Prostate gland (tissue), 2 donors: ENCODE data around the gene EDAR. TPM values are rescaled to one million over a fixed set of nuclear protein-coding genes. Genes with fewer than 3 reads are reported as not detected.
A peak's percentile ranks its signal among the peaks of the same experiment; 100 is the strongest.

Experiments
- DNase-seq: peaks from one replicate; pipeline ENCODE4 v3.0.0-alpha.2; 2019; ENCODE audit warnings: low spot score
- H3K27ac ChIP-seq, 2 donors: fragments of 200-600 bp; sonication (generic); 2 replicates each; pipeline ENCODE4 v1.5.1; 2017 to 2019
- H3K27me3 ChIP-seq: fragments of 200-600 bp; sonication (generic); replicated peaks from 2 replicates; pipeline ENCODE4 v1.5.1; 2019; ENCODE audit not compliant: insufficient read depth
- H3K36me3 ChIP-seq, 2 donors: fragments of 200-600 bp; sonication (generic); 1 replicate in 1 of 2; 2 replicates in 1 of 2; pipeline versions ENCODE4 v1.5.1 to v1.8.1; 2017 to 2019
- H3K4me1 ChIP-seq: fragments of 200-600 bp; sonication (generic); replicated peaks from 2 replicates; pipeline ENCODE4 v1.5.1; 2019
- H3K4me3 ChIP-seq, 2 donors: fragments of 200-600 bp; sonication (generic); 2 replicates each; pipeline ENCODE4 v1.5.1; 2017 to 2019
- H3K9me3 ChIP-seq: fragments of 200-600 bp; sonication (generic); 2 replicates; pipeline ENCODE4 v1.5.1; 2017
- POLR2A ChIP-seq: fragments of 450-650 bp; IDR thresholded peaks from one replicate; pipeline ENCODE4 v1.6.1; 2016; ENCODE audit warnings: antibody characterized with exemption, mild to moderate bottlenecking
- POLR2AphosphoS5 ChIP-seq: sonication (generic); formaldehyde crosslinking; IDR thresholded peaks from one replicate; pipeline ENCODE4 v1.6.1; 2017; ENCODE audit warnings: antibody characterized with exemption
- WGBS: methylation state at CpG from one replicate; pipeline ENCODE4 v1.1.5; 2018; 5-methylcytosine and 5-hydroxymethylcytosine counted together
- intact Hi-C: fragments of 100-400 bp; cut with DNase I; formaldehyde crosslinking; loops from one replicate; pipeline ENCODE4 v1.14.2; 2022
- total RNA-seq, 2 donors: library from RNA; depleted of rRNA; stranded (reverse); fragments of >200 nt; gene quantifications; one replicate each; pipeline ENCODE4 v1.1.0, GENCODE V29; 2016
- TF ChIP-seq, protein P1 (sequence below), 4 experiments: fragments of 200-600 bp in 2 of 4; fragments of 450-650 bp in 2 of 4; sonication (generic) in 2 of 4; IDR thresholded peaks; 1 replicate in 3 of 4; 2 replicates in 1 of 4; pipeline ENCODE4 v1.5.1; 2016 to 2019; ENCODE audit warnings: antibody characterized with exemption in 4 of 4, mild to moderate bottlenecking in 2 of 4, moderate library complexity in 2 of 4

EDAR gene
- total RNA-seq, result under 1 TPM; 0.46 to 0.68 TPM

- peak; percentile 66 for DNase-seq
- Histone ChIP-seq H3K4me1 (peaks cover 6% of the 10 kb centered on the region), H3K36me3 (no peaks in the 10 kb centered on the region), H3K4me3 (peak within 1 kb of the TSS; percentile 0 to 16), H3K27ac (no peak within 1 kb of the TSS), H3K27me3 (no peaks in the 10 kb centered on the region), H3K9me3 (no peaks in the 10 kb centered on the region)
- 17% methylated on average over 20 of the region's 20 CpGs for WGBS
- intact Hi-C loops, result loop anchor here (2.0 kb wide), 1 partner anchor 60 kb away; no protein-coding TSS in a partner anchor
- TF ChIP-seq POLR2A, result peak; percentile 17
- TF ChIP-seq, protein P1, sequence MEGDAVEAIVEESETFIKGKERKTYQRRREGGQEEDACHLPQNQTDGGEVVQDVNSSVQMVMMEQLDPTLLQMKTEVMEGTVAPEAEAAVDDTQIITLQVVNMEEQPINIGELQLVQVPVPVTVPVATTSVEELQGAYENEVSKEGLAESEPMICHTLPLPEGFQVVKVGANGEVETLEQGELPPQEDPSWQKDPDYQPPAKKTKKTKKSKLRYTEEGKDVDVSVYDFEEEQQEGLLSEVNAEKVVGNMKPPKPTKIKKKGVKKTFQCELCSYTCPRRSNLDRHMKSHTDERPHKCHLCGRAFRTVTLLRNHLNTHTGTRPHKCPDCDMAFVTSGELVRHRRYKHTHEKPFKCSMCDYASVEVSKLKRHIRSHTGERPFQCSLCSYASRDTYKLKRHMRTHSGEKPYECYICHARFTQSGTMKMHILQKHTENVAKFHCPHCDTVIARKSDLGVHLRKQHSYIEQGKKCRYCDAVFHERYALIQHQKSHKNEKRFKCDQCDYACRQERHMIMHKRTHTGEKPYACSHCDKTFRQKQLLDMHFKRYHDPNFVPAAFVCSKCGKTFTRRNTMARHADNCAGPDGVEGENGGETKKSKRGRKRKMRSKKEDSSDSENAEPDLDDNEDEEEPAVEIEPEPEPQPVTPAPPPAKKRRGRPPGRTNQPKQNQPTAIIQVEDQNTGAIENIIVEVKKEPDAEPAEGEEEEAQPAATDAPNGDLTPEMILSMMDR (IDR thresholded peaks at IDR 0.05), result peak; percentile 23 to 78 (median 59)
- TF ChIP-seq POLR2AphosphoS5, result peak; percentile 26
Measured at GRCh38 chr2:108988796-108989713, at the start of gene EDAR. Gene EDAR (minus strand): TSS chr2:108989220. CDS start chr2:108931014, 58,206 bp downstream.

- Histone ChIP-seq H3K4me3 (no peak overlapping the region), H3K4me1 (peaks cover 6% of the 10 kb centered on the region), H3K9me3 (no peaks in the 10 kb centered on the region), H3K27me3 (no peaks in the 10 kb centered on the region), H3K27ac (no peak overlapping the region), H3K36me3 (no peaks in the 10 kb centered on the region)
- TF ChIP-seq, protein P1 (IDR thresholded peaks at IDR 0.05), result no peak
- TF ChIP-seq POLR2AphosphoS5 (no peak), POLR2A (no peak)
- WGBS, result 95% methylated on average over 6 of the region's 6 CpGs
- DNase-seq, result no peak
- intact Hi-C loops, result no loop called here
Measured at GRCh38 chr2:109033171-109033570, 44.2 kb upstream of the EDAR start.

DNA sequence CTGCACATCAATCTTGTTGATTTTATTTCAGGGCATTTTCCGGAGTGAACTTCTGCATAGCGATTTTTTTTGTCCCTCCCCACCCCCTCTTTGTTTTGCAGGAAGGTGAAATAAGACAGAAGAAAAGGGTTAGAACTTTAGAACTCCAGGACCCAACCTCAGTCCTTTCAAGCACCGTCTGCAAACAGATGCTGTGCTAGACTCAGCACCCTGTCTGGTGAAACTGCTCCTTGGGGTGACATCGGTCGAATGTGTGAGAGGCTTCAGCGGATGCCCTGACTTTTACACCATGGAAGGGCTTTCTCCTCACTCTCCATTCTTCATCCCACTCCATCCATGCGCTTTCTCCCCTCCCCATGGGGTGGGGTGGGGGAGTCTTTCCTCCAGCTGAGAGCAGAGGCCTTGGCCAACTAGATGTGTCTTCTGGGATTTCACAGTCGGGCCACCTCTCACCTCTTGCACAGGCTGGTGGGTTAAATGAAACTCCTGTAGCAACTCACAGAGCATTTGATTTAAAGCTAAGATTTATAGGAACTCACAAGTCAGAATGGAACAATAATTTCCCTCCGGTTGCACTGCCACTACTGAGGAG, 43.3 kb upstream of the EDAR start:
- intact Hi-C loops, result no loop called here
- Histone ChIP-seq H3K27ac (no peak overlapping the region), H3K4me3 (peak overlapping the region in 1 of 2 donors; percentile 36), H3K27me3 (no peaks in the 10 kb centered on the region), H3K9me3 (no peaks in the 10 kb centered on the region), H3K36me3 (no peaks in the 10 kb centered on the region), H3K4me1 (peaks cover 6% of the 10 kb centered on the region)
- TF ChIP-seq POLR2A (no peak), POLR2AphosphoS5 (no peak)
- TF ChIP-seq, protein P1 (IDR thresholded peaks at IDR 0.05), result no peak
- 70% methylated on average over 9 of the region's 9 CpGs for WGBS
- no peak for DNase-seq

DNA sequence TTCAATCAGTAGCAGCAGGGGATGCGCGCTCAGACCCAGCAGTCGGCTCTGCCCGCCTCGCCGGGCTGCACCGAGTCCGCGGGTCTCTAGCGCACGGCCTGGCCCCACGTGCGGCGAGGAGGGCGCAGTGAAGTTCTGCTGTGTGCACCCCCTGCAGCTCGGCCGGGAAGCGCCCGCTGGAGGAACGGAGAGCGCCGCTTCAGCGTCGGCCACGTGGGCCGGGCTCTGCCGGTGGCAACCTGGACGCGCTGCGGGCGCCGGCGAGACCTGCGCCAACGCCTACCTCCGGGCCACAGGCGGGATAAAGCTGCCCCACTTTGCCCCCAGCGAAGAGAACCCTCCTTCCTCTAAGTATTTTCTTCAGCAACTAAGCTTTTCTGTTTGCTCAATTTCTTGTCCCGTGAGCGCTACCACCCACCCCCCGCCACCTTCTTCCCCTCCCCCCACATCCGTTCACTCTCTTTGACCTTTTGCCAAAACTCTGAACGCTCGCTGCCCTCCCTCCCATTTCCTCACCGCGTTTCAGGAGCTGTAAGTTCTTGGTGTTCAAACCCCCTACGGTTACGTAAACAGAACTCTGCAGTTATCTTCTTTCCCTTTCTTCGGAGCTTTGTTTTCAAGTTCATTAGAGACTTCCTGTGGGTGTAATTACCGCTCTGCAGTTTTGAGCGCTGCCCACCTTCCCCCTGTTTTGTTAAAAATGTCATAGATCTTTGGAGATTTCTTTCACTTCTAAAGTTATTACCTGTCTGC, 42.6 kb upstream of the EDAR start:
- 1% methylated on average over 50 of the region's 51 CpGs for WGBS
- DNase-seq, result peak; percentile 13
- TF ChIP-seq POLR2AphosphoS5 (peak; percentile 27), POLR2A (no peak)
- TF ChIP-seq, protein P1 (IDR thresholded peaks at IDR 0.05), result no peak
- Histone ChIP-seq H3K27ac (no peak overlapping the region), H3K36me3 (no peaks in the 10 kb centered on the region), H3K9me3 (no peaks in the 10 kb centered on the region), H3K4me1 (peaks cover 6% of the 10 kb centered on the region), H3K4me3 (peak overlapping the region; percentile 29 to 36), H3K27me3 (no peaks in the 10 kb centered on the region)
- intact Hi-C loops, result no loop called here
